ENCODE measurements around the gene NPL. TPM values are rescaled to one million over a fixed set of nuclear protein-coding genes. Genes with fewer than 3 reads are reported as not detected.

Gene NPL
- total and polyA plus RNA-seq, 2 donors (not counting 3 experiments of a cell fraction or from before 2014, with no cell fraction given) = 0.14 to 0.75 TPM

DNA sequence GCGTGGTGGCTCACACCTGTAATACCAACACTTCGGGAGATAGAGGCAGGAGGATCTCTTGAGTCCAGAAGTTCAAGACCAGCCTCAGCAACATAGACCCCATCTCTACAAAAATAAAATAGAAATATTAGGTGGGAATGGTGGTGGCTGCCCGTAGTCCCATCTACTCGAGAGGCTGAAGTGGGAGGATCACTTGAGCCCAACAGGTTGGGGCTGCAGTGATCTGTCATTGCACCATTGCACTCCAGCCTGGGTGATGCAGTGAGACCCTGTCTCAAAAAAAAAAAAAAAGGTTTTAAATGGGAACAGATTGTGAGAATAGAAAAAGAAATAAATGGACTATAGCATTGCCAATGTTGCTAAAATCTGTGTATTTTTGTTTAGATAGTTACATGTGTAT is 60.7 kb downstream of the NPL start:
- intact Hi-C loops (cut with micrococcal nuclease) = loop anchor here (5.0 kb wide), 1 partner anchor 37 kb away; no protein-coding TSS in a partner anchor
- Histone ChIP-seq H3K4me2 (ENCODE audit: insufficient read depth, low read length) (no peak overlapping the region), H3K36me3 (ENCODE audit: control insufficient read depth in 2 of 2, extremely low read depth in 1 of 2, insufficient read depth in 2 of 2, low read length in 2 of 2) (peaks cover 37 to 39% of the 10 kb centered on the region in 2 experiments), H3K4me3 (replicated peaks in 1 of 3; ENCODE audit: insufficient read depth in 1 of 3, low read depth in 1 of 3, low read length in 3 of 3) (no peak overlapping the region), H3K9me1 (replicated peaks; ENCODE audit: control insufficient read depth, extremely low read depth, insufficient read depth, low read length) (no peaks in the 10 kb centered on the region), H3K79me2 (ENCODE audit: control insufficient read depth, insufficient read depth, low read length) (peaks cover 92% of the 10 kb centered on the region), H2AFZ (ENCODE audit: low read depth, low read length) (no peak overlapping the region), H3K4me1 (ENCODE audit: control insufficient read depth, extremely low read depth, insufficient read depth, low read length) (no peaks in the 10 kb centered on the region), H4K20me1 (replicated peaks; ENCODE audit: control insufficient read depth, extremely low read depth, insufficient read depth, low read length) (peaks cover 19% of the 10 kb centered on the region), H3K9me3 (replicated peaks; ENCODE audit: control insufficient read depth, insufficient read depth, low read length) (no peaks in the 10 kb centered on the region), H3K27me3 (ENCODE audit: control insufficient read depth in 2 of 2, insufficient read depth in 2 of 2, low read length in 2 of 2) (no peaks in the 10 kb centered on the region), H3K9ac (replicated peaks; ENCODE audit: extremely low read depth, insufficient read depth, low read length) (no peak overlapping the region), H3K27ac (ENCODE audit: insufficient read depth, low read depth, low read length) (no peak overlapping the region)
- dilution Hi-C loops (cut with MboI; ENCODE audit: extremely low pct_ligation_motif_present, low sequenced_read_pairs) = no loop called here
- BruUV-seq (replicated peaks) = no TSS peak
- FAIRE-seq (no peak), DNase-seq (ENCODE audit: low read depth, low spot score) (no peak)
- no peak for TF ChIP-seq POLR2A (IDR thresholded peaks at IDR 0.05; ENCODE audit: low read depth, low read length)
- TF ChIP-seq FOS (IDR thresholded peaks at IDR 0.05; ENCODE audit: borderline replicate concordance, insufficient read depth, low read length) = no peak
- no peak for TF ChIP-seq POLR2AphosphoS5 (IDR thresholded peaks at IDR 0.05; ENCODE audit: insufficient read depth, low read depth, low read length)
- no peak for TF ChIP-seq JUN (IDR thresholded peaks at IDR 0.05; ENCODE audit: borderline replicate concordance, insufficient read depth, insufficient read length, low read depth)
- TF ChIP-seq, protein P1, sequence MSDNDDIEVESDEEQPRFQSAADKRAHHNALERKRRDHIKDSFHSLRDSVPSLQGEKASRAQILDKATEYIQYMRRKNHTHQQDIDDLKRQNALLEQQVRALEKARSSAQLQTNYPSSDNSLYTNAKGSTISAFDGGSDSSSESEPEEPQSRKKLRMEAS (IDR thresholded peaks at IDR 0.05; ENCODE audit: insufficient read depth, insufficient read length) = no peak
- TF ChIP-seq EZH2 (IDR thresholded peaks at IDR 0.05; ENCODE audit: borderline replicate concordance, low read depth, low read length, severe bottlenecking) = no peak
- TF ChIP-seq GATA2 (IDR thresholded peaks at IDR 0.05; ENCODE audit: insufficient read depth, insufficient read length, low read depth, low read length) = no peak
- TF ChIP-seq, protein P2, sequence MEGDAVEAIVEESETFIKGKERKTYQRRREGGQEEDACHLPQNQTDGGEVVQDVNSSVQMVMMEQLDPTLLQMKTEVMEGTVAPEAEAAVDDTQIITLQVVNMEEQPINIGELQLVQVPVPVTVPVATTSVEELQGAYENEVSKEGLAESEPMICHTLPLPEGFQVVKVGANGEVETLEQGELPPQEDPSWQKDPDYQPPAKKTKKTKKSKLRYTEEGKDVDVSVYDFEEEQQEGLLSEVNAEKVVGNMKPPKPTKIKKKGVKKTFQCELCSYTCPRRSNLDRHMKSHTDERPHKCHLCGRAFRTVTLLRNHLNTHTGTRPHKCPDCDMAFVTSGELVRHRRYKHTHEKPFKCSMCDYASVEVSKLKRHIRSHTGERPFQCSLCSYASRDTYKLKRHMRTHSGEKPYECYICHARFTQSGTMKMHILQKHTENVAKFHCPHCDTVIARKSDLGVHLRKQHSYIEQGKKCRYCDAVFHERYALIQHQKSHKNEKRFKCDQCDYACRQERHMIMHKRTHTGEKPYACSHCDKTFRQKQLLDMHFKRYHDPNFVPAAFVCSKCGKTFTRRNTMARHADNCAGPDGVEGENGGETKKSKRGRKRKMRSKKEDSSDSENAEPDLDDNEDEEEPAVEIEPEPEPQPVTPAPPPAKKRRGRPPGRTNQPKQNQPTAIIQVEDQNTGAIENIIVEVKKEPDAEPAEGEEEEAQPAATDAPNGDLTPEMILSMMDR (IDR thresholded peaks at IDR 0.05; ENCODE audit: extremely low read depth in 1 of 2, insufficient read depth in 1 of 2, low read depth in 1 of 2, low read length in 2 of 2) = no peak
- no peak for TF ChIP-seq MYC (IDR thresholded peaks at IDR 0.05; ENCODE audit: low read depth, low read length)
- ChIA-PET CTCF (no interaction called here), POLR2A (no interaction called here)
